Activated CD8-positive, alpha-beta memory T cell treated with anti-CD3 and anti-CD28 coated beads for 24 hours (primary cell): Measurements from ENCODE around the gene KLF2.
"Not testable (repeated sequence)": the region's sequence is repeated elsewhere in the genome, so short reads cannot be mapped to it uniquely, and the experiment has no call there.

Experiments
- DNase-seq: peaks from one replicate; pipeline ENCODE4 v3.0.0-alpha.2; 2020

KLF2 gene

GRCh38 chr19:16324384-16325160 lies at the start of gene KLF2:
Gene KLF2 (plus strand): TSS chr19:16324826. CDS start chr19:16324924, 98 bp downstream.
- peak; percentile 88 for DNase-seq

GRCh38 chr19:16280306-16280705 lies 44.3 kb upstream of the KLF2 start:
- DNase-seq = no peak

- no peak for DNase-seq
Measured at GRCh38 chr19:16281743-16282142, 42.9 kb upstream of the KLF2 start.

- peak; percentile 87 for DNase-seq
Measured at GRCh38 chr19:16283210-16284061, 41.2 kb upstream of the KLF2 start.

GRCh38 chr19:16284505-16284904 lies 40.1 kb upstream of the KLF2 start:
- DNase-seq = no peak

GRCh38 chr19:16285079-16285478 lies 39.5 kb upstream of the KLF2 start:
- not testable (repeated sequence) for DNase-seq

GRCh38 chr19:16285769-16286498 lies 38.7 kb upstream of the KLF2 start:
- DNase-seq = no peak

- no peak for DNase-seq
Measured at GRCh38 chr19:16288544-16288943, 36.1 kb upstream of the KLF2 start.

- DNase-seq = no peak
Measured at GRCh38 chr19:16289594-16289993, 35.0 kb upstream of the KLF2 start.

GRCh38 chr19:16290692-16291091 lies 33.9 kb upstream of the KLF2 start:
- DNase-seq = no peak

GRCh38 chr19:16293118-16294091 lies 31.2 kb upstream of the KLF2 start:
- DNase-seq = no peak

GRCh38 chr19:16295057-16295456 lies 29.6 kb upstream of the KLF2 start:
- DNase-seq = no peak

GRCh38 chr19:16296713-16297112 lies 27.9 kb upstream of the KLF2 start:
- DNase-seq = no peak

- no peak for DNase-seq
Measured at GRCh38 chr19:16297575-16298178, 26.9 kb upstream of the KLF2 start.

- DNase-seq = no peak
Measured at GRCh38 chr19:16298334-16298733, 26.3 kb upstream of the KLF2 start.

GRCh38 chr19:16301999-16302694 lies 22.5 kb upstream of the KLF2 start:
- no peak for DNase-seq

- DNase-seq = no peak
Measured at GRCh38 chr19:16303755-16304154, 20.9 kb upstream of the KLF2 start.

GRCh38 chr19:16304511-16304910 lies 20.1 kb upstream of the KLF2 start:
- not testable (repeated sequence) for DNase-seq

GRCh38 chr19:16305060-16305459 lies 19.6 kb upstream of the KLF2 start:
- not testable (repeated sequence) for DNase-seq

- DNase-seq = no peak
Measured at GRCh38 chr19:16306728-16307402, 17.8 kb upstream of the KLF2 start.
